Tongue (tissue), 2 donors: ENCODE measurements around the gene RAET1G. TPM values are rescaled to one million over a fixed set of nuclear protein-coding genes. Genes with fewer than 3 reads are reported as not detected.
"Not testable (repeated sequence)": the region's sequence is repeated elsewhere in the genome, so short reads cannot be mapped to it uniquely, and the experiment has no call there.

Experiments used
- DNase-seq: peaks from one replicate; pipeline ENCODE4 v3.0.0-alpha.2; 2015
- total RNA-seq: library from RNA; depleted of rRNA; stranded (reverse); fragments of >200 nt; gene quantifications from one replicate; pipeline ENCODE4 v1.2.3, GENCODE V29; 2014

The RAET1G gene
- total RNA-seq, 1 donor from 2014 or later, result 1.1 TPM

GRCh38 chr6:149934249-149935156 lies 11.6 kb upstream of the RAET1G start:
- peak; percentile 87 for DNase-seq

GRCh38 chr6:149933461-149933860 lies 10.5 kb upstream of the RAET1G start:
- no peak for DNase-seq

GRCh38 chr6:149933036-149933435 lies 10.1 kb upstream of the RAET1G start:
- DNase-seq, result no peak

GRCh38 chr6:149931501-149931900 lies 8.6 kb upstream of the RAET1G start:
- no peak for DNase-seq

GRCh38 chr6:149929422-149929821 lies 6.5 kb upstream of the RAET1G start:
- DNase-seq, result no peak

- DNase-seq, result not testable (repeated sequence)
Observed at GRCh38 chr6:149927025-149927424, 4.1 kb upstream of the RAET1G start.

- DNase-seq, result peak; percentile 86
Observed at GRCh38 chr6:149925974-149926777, 3.3 kb upstream of the RAET1G start.

- no peak for DNase-seq
Observed at GRCh38 chr6:149925253-149925973, 2.5 kb upstream of the RAET1G start.

- DNase-seq, result no peak
Observed at GRCh38 chr6:149924933-149925252, 2.0 kb upstream of the RAET1G start.

- no peak for DNase-seq
Observed at GRCh38 chr6:149924206-149924932, 1.4 kb upstream of the RAET1G start.

GRCh38 chr6:149923327-149923986 lies 536 bp upstream of the RAET1G start:
- DNase-seq, result no peak

- DNase-seq, result not testable (repeated sequence)
Observed at GRCh38 chr6:149922091-149922490, 830 bp downstream of the RAET1G start.

GRCh38 chr6:149921361-149921760 lies 1.6 kb downstream of the RAET1G start:
- DNase-seq, result no peak

GRCh38 chr6:149919834-149920225 lies 3.1 kb downstream of the RAET1G start:
- DNase-seq, result no peak

GRCh38 chr6:149919126-149919833 lies 3.6 kb downstream of the RAET1G start:
- not testable (repeated sequence) for DNase-seq

- no peak for DNase-seq
Observed at GRCh38 chr6:149918151-149918905, 4.6 kb downstream of the RAET1G start.

GRCh38 chr6:149917679-149918078 lies 5.2 kb downstream of the RAET1G start:
- DNase-seq, result no peak

- DNase-seq, result no peak
Observed at GRCh38 chr6:149915970-149916865, 6.7 kb downstream of the RAET1G start.
